ENCODE results near the gene BHLHE40. TPM values are rescaled to one million over a fixed set of nuclear protein-coding genes. Genes with fewer than 3 reads are reported as not detected.

BHLHE40 gene
- total and polyA plus RNA-seq, 2 of the 13 experiments (the other 11 are each of a cell fraction or from before 2014, with no cell fraction given), result 1.8 to 51.0 TPM

DNA sequence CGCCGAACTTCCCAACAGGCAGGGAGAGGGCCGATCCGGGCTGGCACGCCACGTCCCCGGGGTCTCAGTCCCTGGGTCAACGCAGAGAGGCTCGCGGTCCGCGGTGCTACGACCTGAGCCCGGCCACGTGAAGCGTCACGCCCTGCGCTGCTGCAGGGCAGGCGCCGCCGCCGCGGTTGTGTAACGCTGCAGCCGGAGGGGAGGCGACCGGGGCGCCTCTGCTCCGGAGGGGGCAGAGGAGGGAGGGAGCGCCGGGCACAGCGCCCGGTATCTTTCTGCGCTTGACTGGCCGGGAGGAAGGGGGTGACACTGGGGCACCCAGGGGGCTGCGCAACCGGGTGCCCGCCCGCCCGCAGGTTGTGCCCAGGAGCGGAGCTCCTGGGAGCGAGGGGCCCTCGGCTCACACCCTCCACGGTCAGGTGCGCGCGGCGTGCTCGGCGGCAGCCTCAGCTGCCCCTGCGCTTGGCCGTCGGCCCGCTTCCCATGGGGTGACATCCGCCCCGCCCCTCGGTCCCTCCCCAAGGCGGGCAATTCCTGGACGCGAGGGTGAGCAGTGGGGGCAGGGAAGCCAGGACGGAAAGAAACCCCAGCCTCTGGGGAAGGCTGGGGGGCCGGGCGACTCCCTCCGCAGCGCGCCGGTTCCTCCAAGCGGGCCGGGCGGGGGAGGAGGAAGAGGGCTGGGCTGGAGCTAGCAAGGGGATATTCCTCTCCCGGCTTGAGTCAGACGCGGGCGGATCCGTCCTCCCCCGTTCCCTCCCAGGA is 852 bp upstream of the BHLHE40 start (continued):
- TF ChIP-seq MATR3 (CRISPR knock-in tag; IDR thresholded peaks at IDR 0.05) (no peak), KDM1A (CRISPR knock-in tag; IDR thresholded peaks at IDR 0.05) (no peak; the same call in 1 of the 2 replicates), RFXAP (CRISPR knock-in tag; IDR thresholded peaks at IDR 0.05; ENCODE audit: borderline replicate concordance) (peak; percentile 70; the same call in 1 of the 2 replicates), ZNF605 (CRISPR knock-in tag; IDR thresholded peaks at IDR 0.05) (peak; percentile 88), SMC3 (IDR thresholded peaks at IDR 0.05; ENCODE audit: low read length) (no peak), ATF7 (IDR thresholded peaks at IDR 0.05) (no peak), ATF7 (CRISPR knock-in tag; IDR thresholded peaks at IDR 0.05) (peak; percentile 78), ARID2 (CRISPR knock-in tag; IDR thresholded peaks at IDR 0.05; ENCODE audit: borderline replicate concordance) (no peak; the same call in none of the 2 replicates), ZNF484 (CRISPR knock-in tag; IDR thresholded peaks at IDR 0.05; ENCODE audit: borderline replicate concordance, low read depth) (no peak), ZMYM2 (CRISPR knock-in tag; IDR thresholded peaks at IDR 0.05) (peak; percentile 17; the same call in 1 of the 2 replicates), HMG20A (CRISPR knock-in tag; IDR thresholded peaks at IDR 0.05; ENCODE audit: borderline replicate concordance) (peak; percentile 72; the same call in 1 of the 2 replicates), THAP11 (CRISPR knock-in tag; IDR thresholded peaks at IDR 0.05) (peak; percentile 65), ONECUT2 (CRISPR knock-in tag; IDR thresholded peaks at IDR 0.05) (0 out of 2 replicates have a peak, but pooled peaks have one; percentile 7), SOX6 (IDR thresholded peaks at IDR 0.05) (no peak), SOX6 (CRISPR knock-in tag; IDR thresholded peaks at IDR 0.05) (peak; percentile 75), ZNF383 (CRISPR knock-in tag; IDR thresholded peaks at IDR 0.05; ENCODE audit: borderline replicate concordance) (no peak; the same call in 1 of the 2 replicates), RCOR2 (CRISPR knock-in tag; IDR thresholded peaks at IDR 0.05) (no peak), ZNF549 (CRISPR knock-in tag; IDR thresholded peaks at IDR 0.05) (no peak), MTF1 (CRISPR knock-in tag; IDR thresholded peaks at IDR 0.05) (no peak), ZNF556 (CRISPR knock-in tag; IDR thresholded peaks at IDR 0.05; ENCODE audit: borderline replicate concordance) (peak; percentile 76; the same call in 1 of the 2 replicates), ZNF367 (CRISPR knock-in tag; IDR thresholded peaks at IDR 0.05; ENCODE audit: borderline replicate concordance) (no peak), ZFAT (CRISPR knock-in tag; conservative IDR thresholded peaks at IDR 0.05) (no peak), RAD21 (CRISPR knock-in tag; IDR thresholded peaks at IDR 0.05) (peak; percentile 28; the same call in 1 of the 2 replicates), ZNF747 (CRISPR knock-in tag; IDR thresholded peaks at IDR 0.05; ENCODE audit: borderline replicate concordance) (no peak)
- TF ChIP-seq, protein P1, sequence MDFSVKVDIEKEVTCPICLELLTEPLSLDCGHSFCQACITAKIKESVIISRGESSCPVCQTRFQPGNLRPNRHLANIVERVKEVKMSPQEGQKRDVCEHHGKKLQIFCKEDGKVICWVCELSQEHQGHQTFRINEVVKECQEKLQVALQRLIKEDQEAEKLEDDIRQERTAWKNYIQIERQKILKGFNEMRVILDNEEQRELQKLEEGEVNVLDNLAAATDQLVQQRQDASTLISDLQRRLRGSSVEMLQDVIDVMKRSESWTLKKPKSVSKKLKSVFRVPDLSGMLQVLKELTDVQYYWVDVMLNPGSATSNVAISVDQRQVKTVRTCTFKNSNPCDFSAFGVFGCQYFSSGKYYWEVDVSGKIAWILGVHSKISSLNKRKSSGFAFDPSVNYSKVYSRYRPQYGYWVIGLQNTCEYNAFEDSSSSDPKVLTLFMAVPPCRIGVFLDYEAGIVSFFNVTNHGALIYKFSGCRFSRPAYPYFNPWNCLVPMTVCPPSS (IDR thresholded peaks at IDR 0.05), result no peak
- TF ChIP-seq, protein P2, sequence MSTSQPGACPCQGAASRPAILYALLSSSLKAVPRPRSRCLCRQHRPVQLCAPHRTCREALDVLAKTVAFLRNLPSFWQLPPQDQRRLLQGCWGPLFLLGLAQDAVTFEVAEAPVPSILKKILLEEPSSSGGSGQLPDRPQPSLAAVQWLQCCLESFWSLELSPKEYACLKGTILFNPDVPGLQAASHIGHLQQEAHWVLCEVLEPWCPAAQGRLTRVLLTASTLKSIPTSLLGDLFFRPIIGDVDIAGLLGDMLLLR (CRISPR knock-in tag; IDR thresholded peaks at IDR 0.05), result no peak; the same call in none of the 2 replicates
- TF ChIP-seq, protein P3, sequence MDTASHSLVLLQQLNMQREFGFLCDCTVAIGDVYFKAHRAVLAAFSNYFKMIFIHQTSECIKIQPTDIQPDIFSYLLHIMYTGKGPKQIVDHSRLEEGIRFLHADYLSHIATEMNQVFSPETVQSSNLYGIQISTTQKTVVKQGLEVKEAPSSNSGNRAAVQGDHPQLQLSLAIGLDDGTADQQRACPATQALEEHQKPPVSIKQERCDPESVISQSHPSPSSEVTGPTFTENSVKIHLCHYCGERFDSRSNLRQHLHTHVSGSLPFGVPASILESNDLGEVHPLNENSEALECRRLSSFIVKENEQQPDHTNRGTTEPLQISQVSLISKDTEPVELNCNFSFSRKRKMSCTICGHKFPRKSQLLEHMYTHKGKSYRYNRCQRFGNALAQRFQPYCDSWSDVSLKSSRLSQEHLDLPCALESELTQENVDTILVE (CRISPR knock-in tag; IDR thresholded peaks at IDR 0.05), result peak; percentile 81; the same call in 1 of the 2 replicates
- TF ChIP-seq, protein P4, sequence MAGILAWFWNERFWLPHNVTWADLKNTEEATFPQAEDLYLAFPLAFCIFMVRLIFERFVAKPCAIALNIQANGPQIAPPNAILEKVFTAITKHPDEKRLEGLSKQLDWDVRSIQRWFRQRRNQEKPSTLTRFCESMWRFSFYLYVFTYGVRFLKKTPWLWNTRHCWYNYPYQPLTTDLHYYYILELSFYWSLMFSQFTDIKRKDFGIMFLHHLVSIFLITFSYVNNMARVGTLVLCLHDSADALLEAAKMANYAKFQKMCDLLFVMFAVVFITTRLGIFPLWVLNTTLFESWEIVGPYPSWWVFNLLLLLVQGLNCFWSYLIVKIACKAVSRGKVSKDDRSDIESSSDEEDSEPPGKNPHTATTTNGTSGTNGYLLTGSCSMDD (CRISPR knock-in tag; IDR thresholded peaks at IDR 0.05), result peak; percentile 4; the same call in 1 of the 2 replicates
- TF ChIP-seq, protein P5, sequence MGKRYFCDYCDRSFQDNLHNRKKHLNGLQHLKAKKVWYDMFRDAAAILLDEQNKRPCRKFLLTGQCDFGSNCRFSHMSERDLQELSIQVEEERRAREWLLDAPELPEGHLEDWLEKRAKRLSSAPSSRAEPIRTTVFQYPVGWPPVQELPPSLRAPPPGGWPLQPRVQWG (CRISPR knock-in tag; IDR thresholded peaks at IDR 0.05; ENCODE audit: borderline replicate concordance, low read depth), result no peak
